Measurements from ENCODE around the gene SSBP2. TPM values are rescaled to one million over a fixed set of nuclear protein-coding genes. Genes with fewer than 3 reads are reported as not detected.

The SSBP2 gene
- total RNA-seq, 4 donors from 2014 or later, result 45.3 to 83.1 (median 61.7) TPM

DNA sequence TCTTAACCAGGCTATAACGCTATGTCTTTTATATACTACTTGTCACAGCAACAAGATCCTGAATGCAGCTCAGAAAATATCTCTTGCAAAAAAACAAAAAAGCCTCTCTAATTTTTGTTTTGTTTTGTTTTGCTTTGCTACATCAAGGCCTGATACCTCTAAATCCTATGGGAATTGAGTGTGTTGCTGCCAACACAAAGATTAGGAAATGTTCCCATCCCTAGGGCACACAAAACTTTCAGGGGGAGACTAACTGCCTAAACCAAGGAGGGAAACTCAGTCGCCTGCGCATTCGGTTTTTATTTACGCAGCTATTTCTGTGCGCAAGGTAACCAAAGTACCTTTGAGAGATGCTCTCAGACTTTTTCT is 1.7 kb downstream of the SSBP2 start:
- no peak for TF ChIP-seq POLR2A (IDR thresholded peaks at IDR 0.05)
- TF ChIP-seq, protein P1, sequence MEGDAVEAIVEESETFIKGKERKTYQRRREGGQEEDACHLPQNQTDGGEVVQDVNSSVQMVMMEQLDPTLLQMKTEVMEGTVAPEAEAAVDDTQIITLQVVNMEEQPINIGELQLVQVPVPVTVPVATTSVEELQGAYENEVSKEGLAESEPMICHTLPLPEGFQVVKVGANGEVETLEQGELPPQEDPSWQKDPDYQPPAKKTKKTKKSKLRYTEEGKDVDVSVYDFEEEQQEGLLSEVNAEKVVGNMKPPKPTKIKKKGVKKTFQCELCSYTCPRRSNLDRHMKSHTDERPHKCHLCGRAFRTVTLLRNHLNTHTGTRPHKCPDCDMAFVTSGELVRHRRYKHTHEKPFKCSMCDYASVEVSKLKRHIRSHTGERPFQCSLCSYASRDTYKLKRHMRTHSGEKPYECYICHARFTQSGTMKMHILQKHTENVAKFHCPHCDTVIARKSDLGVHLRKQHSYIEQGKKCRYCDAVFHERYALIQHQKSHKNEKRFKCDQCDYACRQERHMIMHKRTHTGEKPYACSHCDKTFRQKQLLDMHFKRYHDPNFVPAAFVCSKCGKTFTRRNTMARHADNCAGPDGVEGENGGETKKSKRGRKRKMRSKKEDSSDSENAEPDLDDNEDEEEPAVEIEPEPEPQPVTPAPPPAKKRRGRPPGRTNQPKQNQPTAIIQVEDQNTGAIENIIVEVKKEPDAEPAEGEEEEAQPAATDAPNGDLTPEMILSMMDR (IDR thresholded peaks at IDR 0.05), result no peak
- DNase-seq (ENCODE audit: low spot score in 2 of 2), result no peak
- intact Hi-C loops (cut with DNase I; ENCODE audit: low total_unique reads), result loop anchor here (10.0 kb wide), 1 partner anchor 324 kb away; no protein-coding TSS in a partner anchor
- H3K4me3 ChIP-seq (ENCODE audit: low read depth, poor library complexity, severe bottlenecking), result no peak overlapping the region
- 10 to 11% methylated on average over 6 of the region's 6 CpGs for WGBS, 2 donors

DNA sequence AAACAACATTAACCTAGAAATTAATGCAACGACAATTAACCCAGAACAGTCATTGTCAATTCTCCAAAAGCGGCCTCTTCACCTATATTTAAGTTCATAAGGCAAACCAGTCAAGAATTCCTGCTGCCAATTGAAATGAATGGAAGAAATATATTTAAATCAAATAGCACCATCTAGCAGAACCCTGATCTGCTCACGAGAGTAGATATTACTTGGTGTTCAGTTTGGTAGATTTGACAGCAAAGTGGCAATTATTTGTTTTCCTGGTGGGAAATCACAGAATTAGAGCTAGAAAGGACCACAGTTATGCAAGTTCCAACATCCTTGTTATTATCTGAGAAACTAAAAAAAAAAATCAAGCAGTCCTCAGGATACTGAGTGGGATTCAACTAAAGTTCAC is 2.3 kb downstream of the SSBP2 start:
- no peak for DNase-seq (ENCODE audit: low spot score in 2 of 2)
- TF ChIP-seq, protein P1 (IDR thresholded peaks at IDR 0.05), result no peak
- no peak for TF ChIP-seq POLR2A (IDR thresholded peaks at IDR 0.05)
- 46 to 53% methylated on average over 3 of the region's 3 CpGs for WGBS, 2 donors
- intact Hi-C loops (cut with DNase I; ENCODE audit: low total_unique reads), result loop anchor here (10.0 kb wide), 1 partner anchor 324 kb away; no protein-coding TSS in a partner anchor
- H3K4me3 ChIP-seq (ENCODE audit: low read depth, poor library complexity, severe bottlenecking), result no peak overlapping the region

DNA sequence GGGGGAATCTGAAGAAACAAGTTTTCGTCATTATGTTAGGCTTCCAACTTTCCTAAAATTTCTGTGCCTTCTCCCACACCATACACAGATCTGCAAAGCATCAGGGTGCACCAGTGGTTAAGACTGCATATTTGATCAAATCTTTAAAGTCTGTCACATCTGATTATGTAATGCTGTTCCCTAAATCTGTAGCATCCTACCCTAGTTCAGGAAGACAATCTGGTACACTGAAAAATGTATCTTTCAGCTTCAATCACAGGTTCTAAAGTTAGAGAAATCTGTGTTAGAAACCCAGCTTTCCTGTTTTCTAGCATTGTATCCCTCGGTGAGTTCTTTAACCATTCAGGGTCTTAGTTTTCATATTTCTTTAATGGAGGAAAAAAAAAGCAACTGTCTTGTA is 3.9 kb downstream of the SSBP2 start:
- intact Hi-C loops (cut with DNase I; ENCODE audit: low total_unique reads), result loop anchor here (10.0 kb wide), 1 partner anchor 322 kb away; no protein-coding TSS in a partner anchor
- 73 to 74% methylated on average over 2 of the region's 2 CpGs for WGBS, 2 donors
- TF ChIP-seq POLR2A (IDR thresholded peaks at IDR 0.05), result no peak
- TF ChIP-seq, protein P1 (IDR thresholded peaks at IDR 0.05), result no peak
- DNase-seq (ENCODE audit: low spot score in 2 of 2), result no peak
- H3K4me3 ChIP-seq (ENCODE audit: low read depth, poor library complexity, severe bottlenecking), result no peak overlapping the region

DNA sequence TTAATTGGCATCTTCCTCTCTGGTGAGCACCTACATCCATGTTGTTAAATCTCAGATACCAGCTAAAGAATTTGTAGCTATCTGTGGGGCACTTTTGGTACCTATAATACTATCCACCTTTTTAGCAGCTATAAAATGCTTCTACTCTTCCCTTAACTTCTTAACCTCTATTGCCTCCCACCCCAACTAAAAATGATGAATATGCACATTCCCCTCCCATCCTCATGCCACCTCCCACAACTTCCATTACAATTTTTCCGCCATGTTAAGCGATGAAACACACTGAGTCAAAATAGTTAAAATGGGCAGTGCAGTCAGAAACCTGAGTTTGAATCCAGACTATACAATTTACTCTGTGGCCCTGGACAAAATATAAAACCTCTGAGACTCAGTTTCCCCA is 10.1 kb downstream of the SSBP2 start:
- intact Hi-C loops (cut with DNase I; ENCODE audit: low total_unique reads), result loop anchor here (10.0 kb wide), 1 partner anchor 316 kb away; no protein-coding TSS in a partner anchor
- WGBS, 2 donors, result 97 to 100% methylated on average over 2 of the region's 2 CpGs
- no peak for TF ChIP-seq POLR2A (IDR thresholded peaks at IDR 0.05)
- H3K4me3 ChIP-seq (ENCODE audit: low read depth, poor library complexity, severe bottlenecking), result no peak overlapping the region
- no peak for DNase-seq (ENCODE audit: low spot score in 2 of 2)

DNA sequence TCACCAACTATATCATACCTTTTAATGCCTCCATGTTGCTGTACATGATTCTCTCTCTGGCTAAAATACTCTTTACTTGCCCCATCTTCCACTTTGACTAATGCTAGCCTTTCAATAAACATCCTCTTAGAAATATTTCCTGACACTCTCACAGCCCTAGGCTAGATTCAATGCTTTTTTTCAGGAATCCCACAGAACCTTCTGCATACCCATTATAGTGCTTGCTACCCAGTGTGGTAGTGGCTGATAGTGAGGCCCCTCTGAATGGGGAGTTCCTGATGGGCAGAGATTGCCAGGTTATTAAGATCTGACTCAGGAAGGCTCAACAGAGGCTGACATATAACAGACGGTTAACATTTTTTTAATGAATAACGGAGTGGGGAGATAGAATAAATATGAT is 11.6 kb downstream of the SSBP2 start:
- H3K4me3 ChIP-seq (ENCODE audit: low read depth, poor library complexity, severe bottlenecking), result no peak overlapping the region
- no peak for DNase-seq (ENCODE audit: low spot score in 2 of 2)
- 90 to 93% methylated on average over 2 of the region's 2 CpGs for WGBS, 2 donors
- intact Hi-C loops (cut with DNase I; ENCODE audit: low total_unique reads), result no loop called here
- no peak for TF ChIP-seq POLR2A (IDR thresholded peaks at IDR 0.05)
- TF ChIP-seq, protein P1 (IDR thresholded peaks at IDR 0.05), result no peak

DNA sequence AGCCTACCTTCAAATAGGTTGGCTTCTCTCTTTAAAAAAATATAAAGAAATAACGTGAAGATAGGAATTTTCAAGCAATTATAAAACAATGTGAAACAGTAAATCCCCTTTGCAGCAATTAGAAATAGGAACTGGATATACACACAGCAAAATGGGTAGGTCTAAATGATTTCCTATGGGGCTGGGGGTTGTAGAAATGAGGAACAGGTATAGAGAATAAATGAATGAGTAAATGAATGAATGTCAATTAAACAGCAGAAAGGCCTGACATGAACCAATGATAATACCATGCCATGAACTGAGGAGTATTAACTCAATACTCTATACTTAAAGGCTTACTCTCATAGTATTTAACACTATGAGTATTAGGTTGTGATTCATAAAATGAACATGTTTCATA is 21.6 kb downstream of the SSBP2 start:
- TF ChIP-seq, protein P1 (IDR thresholded peaks at IDR 0.05), result no peak
- no peak for TF ChIP-seq POLR2A (IDR thresholded peaks at IDR 0.05)
- DNase-seq (ENCODE audit: low spot score in 2 of 2), result no peak
- intact Hi-C loops (cut with DNase I; ENCODE audit: low total_unique reads), result no loop called here
- 64 to 73% methylated on average over 1 of the region's 1 CpG for WGBS, 2 donors
- no peak overlapping the region for H3K4me3 ChIP-seq (ENCODE audit: low read depth, poor library complexity, severe bottlenecking)
